Esophagus squamous epithelium (tissue), 4 donors: ENCODE measurements around the gene TRIM37.

Experiments
- CTCF ChIP-seq, 6 experiments: fragments of 450-650 bp in 4 of 6; fragments of 200-600 bp in 2 of 6; sonication (generic) in 2 of 6; IDR thresholded peaks; one replicate each; pipeline ENCODE4 v1.5.1; 2016 to 2019; ENCODE audit warnings: antibody characterized with exemption in 6 of 6, mild to moderate bottlenecking in 4 of 6, moderate library complexity in 4 of 6
- POLR2A ChIP-seq, 4 donors: fragments of 450-650 bp; IDR thresholded peaks; one replicate each; pipeline ENCODE4 v1.6.1; 2017; ENCODE audit warnings: antibody characterized with exemption in 4 of 4, mild to moderate bottlenecking in 4 of 4, moderate library complexity in 3 of 4

- TF ChIP-seq CTCF (IDR thresholded peaks at IDR 0.05), result no peak
- no peak for TF ChIP-seq POLR2A (IDR thresholded peaks at IDR 0.05)
Observed at GRCh38 chr17:59152925-59153324, 46.2 kb upstream of the TRIM37 start.
